ENCODE measurements around the gene TRIM63.
A peak's percentile ranks its signal among the peaks of the same experiment; 100 is the strongest.
"Not testable (repeated sequence)": the region's sequence is repeated elsewhere in the genome, so short reads cannot be mapped to it uniquely, and the experiment has no call there.

Gene TRIM63

DNA sequence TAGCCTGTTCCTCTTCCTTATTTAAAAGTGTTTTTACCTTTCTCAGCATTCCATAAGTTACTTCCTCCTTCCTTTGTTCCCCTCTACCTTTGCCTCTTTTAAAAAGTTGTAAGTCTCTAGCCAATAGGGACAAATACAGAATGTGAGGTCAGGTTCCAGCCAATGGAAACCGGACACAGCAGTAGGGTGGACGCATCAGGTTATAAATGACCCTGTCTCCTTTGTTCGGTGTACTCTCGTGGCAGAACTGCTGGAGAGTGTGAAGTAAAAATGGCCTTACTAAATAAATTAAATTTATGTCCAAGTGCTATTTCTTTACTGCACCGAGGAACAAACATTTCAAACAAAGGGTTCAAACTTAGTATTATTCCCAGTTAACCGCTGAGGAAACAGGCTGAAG lies 26.1 kb upstream of the TRIM63 start:
- H3K18ac ChIP-seq (ENCODE audit: low read length), result peak overlapping the region; percentile 28
- H3K56ac ChIP-seq (ENCODE audit: low read length), result peak overlapping the region; percentile 81
- not testable (repeated sequence) for H3K27me3 ChIP-seq (ENCODE audit: insufficient read depth, low read length, poor library complexity); H2BK15ac ChIP-seq (replicated peaks; ENCODE audit: low read depth); H3K4me3 ChIP-seq (ENCODE audit: low read length); H3K23ac ChIP-seq (ENCODE audit: low read length); H4K5ac ChIP-seq (ENCODE audit: low read length); H3K79me2 ChIP-seq (ENCODE audit: control insufficient read depth, insufficient read depth, low read length); H4K8ac ChIP-seq (ENCODE audit: low read depth, low read length); H3K79me1 ChIP-seq (ENCODE audit: low read length); H3K4me2 ChIP-seq (ENCODE audit: low read length); H3K36me3 ChIP-seq (ENCODE audit: control insufficient read depth, insufficient read depth, low read length); H3K4ac ChIP-seq (ENCODE audit: low read depth, low read length)
- peak overlapping the region; percentile 68 for H2BK120ac ChIP-seq (ENCODE audit: low read depth, low read length)
- peak overlapping the region; percentile 81 for H3K27ac ChIP-seq (ENCODE audit: low read depth, low read length)
- peak overlapping the region; percentile 66 for H2AK5ac ChIP-seq (ENCODE audit: low read length)
- peaks cover 18% of the 10 kb centered on the region for H3K4me1 ChIP-seq (ENCODE audit: control insufficient read depth, low read depth, low read length)
- WGBS (ENCODE audit: extremely low coverage, insufficient coverage, low lambda C conversion rate), result no CpG with 5 or more reads among the region's 6 CpGs
- H3K9ac ChIP-seq (ENCODE audit: low read length), result peak overlapping the region; percentile 62
- DNase-seq, result peak; percentile 54
- H2BK5ac ChIP-seq (ENCODE audit: low read length), result peak overlapping the region; percentile 96

DNA sequence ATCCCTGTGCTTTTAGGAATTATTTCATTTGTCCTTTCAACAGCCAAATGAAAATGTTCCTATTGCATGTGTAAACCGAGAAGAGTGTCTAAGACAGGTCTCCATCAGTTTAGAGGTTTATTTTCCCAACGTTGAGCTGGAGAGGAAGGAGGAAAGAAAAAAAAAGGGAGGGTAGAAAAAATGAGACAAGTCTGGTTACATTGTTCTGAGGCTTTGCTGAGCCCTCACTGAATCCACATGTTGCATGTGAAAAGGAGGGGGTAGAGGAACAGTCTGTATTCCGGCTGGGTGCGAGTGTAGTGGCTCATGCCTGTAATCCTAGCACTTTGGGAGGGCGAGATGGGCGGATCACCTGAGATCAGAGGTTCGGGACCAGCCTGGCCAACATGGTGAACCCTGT lies 25.0 kb upstream of the TRIM63 start:
- no peak overlapping the region for H4K8ac ChIP-seq (ENCODE audit: low read depth, low read length)
- H2BK5ac ChIP-seq (ENCODE audit: low read length), result peak overlapping the region; percentile 65
- H3K79me1 ChIP-seq (ENCODE audit: low read length), result no peaks in the 10 kb centered on the region
- H4K5ac ChIP-seq (ENCODE audit: low read length), result peak overlapping the region; percentile 44
- H3K4me1 ChIP-seq (ENCODE audit: control insufficient read depth, low read depth, low read length), result peaks cover 15% of the 10 kb centered on the region
- no peaks in the 10 kb centered on the region for H3K36me3 ChIP-seq (ENCODE audit: control insufficient read depth, insufficient read depth, low read length)
- no peak overlapping the region for H3K9ac ChIP-seq (ENCODE audit: low read length)
- no peak overlapping the region for H3K23ac ChIP-seq (ENCODE audit: low read length)
- H3K27ac ChIP-seq (ENCODE audit: low read depth, low read length), result peak overlapping the region; percentile 71
- peak overlapping the region; percentile 6 for H3K4ac ChIP-seq (ENCODE audit: low read depth, low read length)
- peak overlapping the region; percentile 19 for H3K18ac ChIP-seq (ENCODE audit: low read length)
- no peaks in the 10 kb centered on the region for H3K27me3 ChIP-seq (ENCODE audit: insufficient read depth, low read length, poor library complexity)
- no peak overlapping the region for H2BK15ac ChIP-seq (replicated peaks; ENCODE audit: low read depth)
- H3K79me2 ChIP-seq (ENCODE audit: control insufficient read depth, insufficient read depth, low read length), result no peaks in the 10 kb centered on the region
- H2BK120ac ChIP-seq (ENCODE audit: low read depth, low read length), result peak overlapping the region; percentile 30
- peak; percentile 77 for DNase-seq
- no peak overlapping the region for H3K4me2 ChIP-seq (ENCODE audit: low read length)
- no peak overlapping the region for H3K4me3 ChIP-seq (ENCODE audit: low read length)
- H2AK5ac ChIP-seq (ENCODE audit: low read length), result peak overlapping the region; percentile 50
- H3K56ac ChIP-seq (ENCODE audit: low read length), result peak overlapping the region; percentile 53
- WGBS (ENCODE audit: extremely low coverage, insufficient coverage, low lambda C conversion rate), result no CpG with 5 or more reads among the region's 7 CpGs

DNA sequence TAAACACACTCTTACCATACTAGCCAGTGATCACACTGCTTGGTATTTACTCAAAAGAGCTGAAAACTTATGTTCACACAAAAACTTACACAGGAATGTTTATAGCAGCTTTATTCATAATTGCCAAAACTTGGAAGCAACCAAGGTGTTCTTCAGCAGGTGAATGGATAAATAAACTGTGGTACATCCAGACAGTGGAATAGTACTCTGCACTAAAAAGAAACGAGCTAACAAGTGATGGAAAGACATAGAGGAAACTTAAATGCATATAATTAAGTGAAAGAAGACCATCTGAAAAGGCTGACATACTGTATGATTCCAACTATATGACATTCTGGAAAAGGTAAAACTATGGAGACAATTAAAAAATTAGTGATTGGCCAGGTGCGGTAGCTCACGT lies 23.5 kb upstream of the TRIM63 start:
- Histone ChIP-seq H3K4me1 (ENCODE audit: control insufficient read depth, low read depth, low read length) (peaks cover 14% of the 10 kb centered on the region), H3K4me2 (ENCODE audit: low read length) (no peak overlapping the region), H3K36me3 (ENCODE audit: control insufficient read depth, insufficient read depth, low read length) (no peaks in the 10 kb centered on the region), H3K56ac (ENCODE audit: low read length) (no peak overlapping the region), H3K79me2 (ENCODE audit: control insufficient read depth, insufficient read depth, low read length) (no peaks in the 10 kb centered on the region), H3K18ac (ENCODE audit: low read length) (no peak overlapping the region), H3K79me1 (ENCODE audit: low read length) (no peaks in the 10 kb centered on the region), H4K8ac (ENCODE audit: low read depth, low read length) (no peak overlapping the region), H3K4ac (ENCODE audit: low read depth, low read length) (no peak overlapping the region), H2BK5ac (ENCODE audit: low read length) (no peak overlapping the region), H3K23ac (ENCODE audit: low read length) (no peak overlapping the region), H4K5ac (ENCODE audit: low read length) (no peak overlapping the region), H3K4me3 (ENCODE audit: low read length) (no peak overlapping the region), H3K9ac (ENCODE audit: low read length) (no peak overlapping the region), H2BK15ac (replicated peaks; ENCODE audit: low read depth) (no peak overlapping the region), H2AK5ac (ENCODE audit: low read length) (no peak overlapping the region), H2BK120ac (ENCODE audit: low read depth, low read length) (no peak overlapping the region), H3K27me3 (ENCODE audit: insufficient read depth, low read length, poor library complexity) (no peaks in the 10 kb centered on the region), H3K27ac (ENCODE audit: low read depth, low read length) (no peak overlapping the region)
- WGBS (ENCODE audit: extremely low coverage, insufficient coverage, low lambda C conversion rate), result no CpG with 5 or more reads among the region's 3 CpGs
- no peak for DNase-seq

DNA sequence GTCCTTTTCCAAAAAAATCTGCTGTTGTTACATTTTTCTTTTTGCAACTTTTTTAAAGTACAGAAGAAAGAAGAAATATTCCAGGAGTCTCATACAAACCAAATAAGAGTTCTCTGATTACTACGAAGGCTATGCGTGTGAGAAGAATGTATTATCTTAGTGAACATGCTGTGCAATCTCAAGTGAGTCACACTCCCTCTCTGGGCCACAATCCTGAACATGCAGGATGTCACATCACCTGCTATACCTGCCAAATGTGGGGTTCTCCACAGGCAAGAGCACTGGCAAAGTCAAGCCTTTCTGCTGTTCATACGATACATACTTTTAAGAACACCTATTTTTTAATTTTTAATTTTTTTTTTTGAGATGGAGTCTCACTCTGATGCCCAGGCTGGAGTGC lies 21.7 kb upstream of the TRIM63 start:
- Histone ChIP-seq H3K18ac (ENCODE audit: low read length) (no peak overlapping the region), H3K23ac (ENCODE audit: low read length) (no peak overlapping the region), H3K79me1 (ENCODE audit: low read length) (no peaks in the 10 kb centered on the region), H4K5ac (ENCODE audit: low read length) (no peak overlapping the region), H3K27me3 (ENCODE audit: insufficient read depth, low read length, poor library complexity) (no peaks in the 10 kb centered on the region), H3K36me3 (ENCODE audit: control insufficient read depth, insufficient read depth, low read length) (no peaks in the 10 kb centered on the region), H3K27ac (ENCODE audit: low read depth, low read length) (no peak overlapping the region), H4K8ac (ENCODE audit: low read depth, low read length) (no peak overlapping the region), H3K56ac (ENCODE audit: low read length) (no peak overlapping the region), H2AK5ac (ENCODE audit: low read length) (no peak overlapping the region), H3K4me3 (ENCODE audit: low read length) (no peak overlapping the region), H3K9ac (ENCODE audit: low read length) (no peak overlapping the region), H3K4me1 (ENCODE audit: control insufficient read depth, low read depth, low read length) (peaks cover 5% of the 10 kb centered on the region), H3K4me2 (ENCODE audit: low read length) (no peak overlapping the region), H3K79me2 (ENCODE audit: control insufficient read depth, insufficient read depth, low read length) (no peaks in the 10 kb centered on the region), H2BK5ac (ENCODE audit: low read length) (no peak overlapping the region), H2BK120ac (ENCODE audit: low read depth, low read length) (no peak overlapping the region), H3K4ac (ENCODE audit: low read depth, low read length) (no peak overlapping the region), H2BK15ac (replicated peaks; ENCODE audit: low read depth) (no peak overlapping the region)
- WGBS (ENCODE audit: extremely low coverage, insufficient coverage, low lambda C conversion rate), result no CpG with 5 or more reads among the region's 3 CpGs
- DNase-seq, result no peak

DNA sequence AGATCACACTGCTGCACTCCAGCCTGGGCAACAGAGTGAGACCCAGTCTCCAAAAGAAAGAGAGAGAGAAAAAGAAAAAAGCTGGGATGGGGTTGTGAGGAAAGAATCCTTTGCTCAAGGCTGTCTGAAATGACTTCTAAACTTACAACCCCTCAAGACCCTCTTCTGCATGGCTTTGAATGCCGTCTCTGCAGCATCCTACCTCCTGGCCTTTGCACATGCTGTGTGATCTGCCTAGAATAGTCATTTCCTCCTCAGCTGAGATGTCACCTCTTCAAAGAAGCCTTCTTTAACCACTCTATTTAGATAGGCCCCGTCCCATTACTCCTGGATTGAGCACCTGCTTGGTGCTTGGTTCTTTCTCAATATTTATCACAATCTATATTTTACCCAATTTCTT lies 17.4 kb upstream of the TRIM63 start:
- no peak overlapping the region for H2BK5ac ChIP-seq (ENCODE audit: low read length)
- WGBS (ENCODE audit: extremely low coverage, insufficient coverage, low lambda C conversion rate), result no CpG with 5 or more reads among the region's 2 CpGs

DNA sequence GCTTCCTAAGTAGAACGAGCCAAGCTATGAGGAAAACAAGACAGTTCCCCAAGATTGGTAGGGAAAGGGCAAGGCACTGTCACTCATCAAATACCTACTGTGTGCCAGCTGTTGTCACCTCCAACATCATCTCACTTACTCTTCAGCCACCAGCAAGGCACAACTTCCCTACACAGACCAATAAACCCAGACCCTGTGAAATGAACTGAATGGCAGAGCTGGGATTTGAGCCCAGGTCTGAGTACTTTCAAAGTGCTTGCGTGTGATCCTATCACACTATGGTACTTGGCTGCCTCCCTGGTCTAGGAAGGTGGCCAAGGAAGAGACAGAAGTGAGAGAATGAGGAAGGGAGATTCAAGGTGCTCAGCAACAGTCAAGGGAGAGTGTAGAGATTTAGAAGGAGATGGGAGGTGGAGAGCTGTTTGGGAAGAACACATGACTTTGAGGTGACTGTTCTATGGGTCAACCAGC lies 16.7 kb upstream of the TRIM63 start:
- H3K9ac ChIP-seq (ENCODE audit: low read length), result no peak overlapping the region
- no peak overlapping the region for H3K27ac ChIP-seq (ENCODE audit: low read depth, low read length)
- no peaks in the 10 kb centered on the region for H3K79me2 ChIP-seq (ENCODE audit: control insufficient read depth, insufficient read depth, low read length)
- H3K4me1 ChIP-seq (ENCODE audit: control insufficient read depth, low read depth, low read length), result no peaks in the 10 kb centered on the region
- no peak overlapping the region for H3K4me2 ChIP-seq (ENCODE audit: low read length)
- no peak overlapping the region for H3K18ac ChIP-seq (ENCODE audit: low read length)
- H3K79me1 ChIP-seq (ENCODE audit: low read length), result no peaks in the 10 kb centered on the region
- no peak overlapping the region for H3K4me3 ChIP-seq (ENCODE audit: low read length)
- WGBS (ENCODE audit: extremely low coverage, insufficient coverage, low lambda C conversion rate), result no CpG with 5 or more reads among the region's 2 CpGs
- H2BK5ac ChIP-seq (ENCODE audit: low read length), result no peak overlapping the region
- H3K4ac ChIP-seq (ENCODE audit: low read depth, low read length), result no peak overlapping the region
- no peaks in the 10 kb centered on the region for H3K27me3 ChIP-seq (ENCODE audit: insufficient read depth, low read length, poor library complexity)
- peak overlapping the region; percentile 71 for H2AK5ac ChIP-seq (ENCODE audit: low read length)
- no peak overlapping the region for H3K23ac ChIP-seq (ENCODE audit: low read length)
- no peak for DNase-seq
- H2BK120ac ChIP-seq (ENCODE audit: low read depth, low read length), result no peak overlapping the region
- H3K56ac ChIP-seq (ENCODE audit: low read length), result no peak overlapping the region
- no peak overlapping the region for H2BK15ac ChIP-seq (replicated peaks; ENCODE audit: low read depth)
- H3K36me3 ChIP-seq (ENCODE audit: control insufficient read depth, insufficient read depth, low read length), result no peaks in the 10 kb centered on the region
- no peak overlapping the region for H4K8ac ChIP-seq (ENCODE audit: low read depth, low read length)
- H4K5ac ChIP-seq (ENCODE audit: low read length), result no peak overlapping the region

More for the DNA sequence above, 17.4 kb upstream of the TRIM63 start:
- H3K27ac ChIP-seq (ENCODE audit: low read depth, low read length), result no peak overlapping the region
- H3K4me1 ChIP-seq (ENCODE audit: control insufficient read depth, low read depth, low read length), result no peaks in the 10 kb centered on the region
- H3K4me3 ChIP-seq (ENCODE audit: low read length), result no peak overlapping the region
- H2BK15ac ChIP-seq (replicated peaks; ENCODE audit: low read depth), result no peak overlapping the region
- no peak overlapping the region for H3K23ac ChIP-seq (ENCODE audit: low read length)
- H3K9ac ChIP-seq (ENCODE audit: low read length), result no peak overlapping the region
- H3K18ac ChIP-seq (ENCODE audit: low read length), result no peak overlapping the region
- H4K8ac ChIP-seq (ENCODE audit: low read depth, low read length), result no peak overlapping the region
- H3K79me1 ChIP-seq (ENCODE audit: low read length), result no peaks in the 10 kb centered on the region
- H3K36me3 ChIP-seq (ENCODE audit: control insufficient read depth, insufficient read depth, low read length), result no peaks in the 10 kb centered on the region
- no peak for DNase-seq
- H3K4ac ChIP-seq (ENCODE audit: low read depth, low read length), result no peak overlapping the region
- no peak overlapping the region for H3K4me2 ChIP-seq (ENCODE audit: low read length)
- no peaks in the 10 kb centered on the region for H3K27me3 ChIP-seq (ENCODE audit: insufficient read depth, low read length, poor library complexity)
- H2AK5ac ChIP-seq (ENCODE audit: low read length), result no peak overlapping the region
- H2BK120ac ChIP-seq (ENCODE audit: low read depth, low read length), result no peak overlapping the region
- no peak overlapping the region for H4K5ac ChIP-seq (ENCODE audit: low read length)
- H3K79me2 ChIP-seq (ENCODE audit: control insufficient read depth, insufficient read depth, low read length), result no peaks in the 10 kb centered on the region
- H3K56ac ChIP-seq (ENCODE audit: low read length), result no peak overlapping the region

All from mesendoderm (in vitro differentiated cells).